Measurements from ENCODE around the gene REEP3. TPM values are rescaled to one million over a fixed set of nuclear protein-coding genes. Genes with fewer than 3 reads are reported as not detected.
A peak's percentile ranks its signal among the peaks of the same experiment; 100 is the strongest.

Gene REEP3, protein sequence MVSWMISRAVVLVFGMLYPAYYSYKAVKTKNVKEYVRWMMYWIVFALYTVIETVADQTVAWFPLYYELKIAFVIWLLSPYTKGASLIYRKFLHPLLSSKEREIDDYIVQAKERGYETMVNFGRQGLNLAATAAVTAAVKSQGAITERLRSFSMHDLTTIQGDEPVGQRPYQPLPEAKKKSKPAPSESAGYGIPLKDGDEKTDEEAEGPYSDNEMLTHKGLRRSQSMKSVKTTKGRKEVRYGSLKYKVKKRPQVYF
- total RNA-seq (2012; rRNA removed) (28.9 and 48.6 TPM in 2 replicates), polyA plus RNA-seq (2012; rRNA removed) (9.2 and 11.7 TPM in 2 replicates), Bru-seq, nascent RNA (percentile 81 among the genes with signal in this experiment), BruChase-seq, experiment 1, labeled RNA remaining after a 6-hour chase (percentile 82 among the genes with signal in this experiment), BruChase-seq, experiment 2, labeled RNA remaining after a 2-hour chase (percentile 76 among the genes with signal in this experiment)
- 3.6 and 4.4 TPM in 2 replicates for polyA plus RNA-seq (2012; cell fraction: cytosol; rRNA removed)
- polyA plus RNA-seq (2012; cell fraction: nucleus; rRNA removed; ENCODE audit: low replicate concordance), result 1.0 and 4.6 TPM in 2 replicates
- long read RNA-seq, full-length matches to known transcripts, result 27 of 57 reads
- long read RNA-seq, partial matches to known transcripts, result 6 of 57 reads
- long read RNA-seq, other reads (novel, unspliced or antisense), result 24 of 57 reads

DNA sequence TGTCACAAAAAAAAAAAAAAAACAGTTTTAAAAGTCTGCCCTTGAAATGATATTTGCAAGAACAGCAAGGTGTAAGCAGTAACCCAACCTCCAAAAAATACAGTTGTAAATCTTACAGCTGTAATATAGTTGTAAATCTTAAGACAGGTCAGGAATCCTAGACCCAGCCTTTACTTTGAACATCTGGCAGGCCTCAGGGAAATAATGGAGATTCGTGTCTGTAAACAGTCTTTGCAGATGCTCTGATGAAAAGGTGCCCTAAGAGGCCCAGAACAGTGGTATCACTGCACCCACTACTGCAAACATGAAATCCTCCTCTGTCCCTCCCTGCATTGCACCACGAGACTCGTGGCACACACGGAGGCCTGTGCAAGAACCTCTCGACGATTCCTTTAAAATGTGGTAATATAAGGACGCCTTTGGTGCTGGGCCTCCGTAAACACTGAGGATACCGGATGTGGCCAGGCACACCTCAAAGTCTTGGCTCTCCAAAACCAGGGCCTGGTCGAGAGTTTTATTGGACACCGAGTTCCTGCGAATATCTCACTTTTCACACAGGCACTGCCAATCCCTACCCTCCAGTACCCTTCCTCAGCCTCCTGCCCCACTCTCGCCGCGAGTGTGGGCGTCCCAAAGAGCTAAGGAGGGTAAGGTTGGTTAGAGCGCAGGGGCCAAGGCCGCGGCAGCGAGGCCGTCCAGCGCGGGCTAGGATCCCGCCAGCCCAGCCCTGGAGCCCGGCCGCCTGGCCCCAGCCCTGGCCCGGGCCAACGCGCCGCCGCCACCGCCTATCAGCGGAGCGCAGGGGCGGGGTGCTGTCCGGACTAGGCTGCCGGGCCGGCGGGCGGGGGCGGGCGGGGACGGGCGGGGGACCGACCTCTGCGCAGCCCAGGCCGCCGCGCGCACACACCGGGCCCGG is at the start of gene REEP3:
TSS of gene REEP3 (plus strand) at position 902 of the 916 bp plus-strand sequence. CDS start 145 bp downstream, outside the sequence.
- Histone ChIP-seq H3K9ac (ENCODE audit: low read depth, low read length) (peak within 1 kb of the TSS; percentile 94), H3K9me3 (ENCODE audit: control insufficient read depth, insufficient read depth, low read length) (peaks cover 2% of the 10 kb centered on the region; the same call in 1 of the 2 replicates), H3K4me2 (ENCODE audit: low read depth, low read length) (peak within 1 kb of the TSS; percentile 94), H4K8ac (ENCODE audit: low read depth in 2 of 2, low read length in 2 of 2) (peak within 1 kb of the TSS; percentile 97), H3K23ac (ENCODE audit: low read depth, low read length) (peak within 1 kb of the TSS; percentile 88), H3K9me1 (ENCODE audit: insufficient read depth, low read length) (peaks cover 9% of the 10 kb centered on the region; the same call in 1 of the 2 replicates), H2AK9ac (replicated peaks; ENCODE audit: low read depth, low read length, poor library complexity) (peak within 1 kb of the TSS; percentile 97), H3K36me3 (ENCODE audit: control insufficient read depth, insufficient read depth, low read length) (no peaks in the 10 kb centered on the region), H3K56ac (ENCODE audit: extremely low read depth, insufficient read depth, low read length) (peak within 1 kb of the TSS; percentile 91), H2AK5ac (ENCODE audit: low read depth, low read length) (peak within 1 kb of the TSS; percentile 90), H4K91ac (ENCODE audit: insufficient read depth, low read depth, low read length) (peak within 1 kb of the TSS; percentile 97), H2BK120ac (ENCODE audit: low read depth, low read length) (peak within 1 kb of the TSS; percentile 87), H2BK20ac (ENCODE audit: low read depth, low read length) (0 out of 2 replicates have a peak within 1 kb of the TSS, but pooled peaks have one; percentile 23), H3K27me3 (ENCODE audit: control insufficient read depth, insufficient read depth, low read length) (no peaks in the 10 kb centered on the region), H3K4me3 (ENCODE audit: insufficient read depth, low read depth, low read length) (peak within 1 kb of the TSS; percentile 79), H3K4ac (ENCODE audit: low read depth, low read length) (peak within 1 kb of the TSS; percentile 96), H3K14ac (replicated peaks; ENCODE audit: low read depth, low read length) (peak within 1 kb of the TSS; percentile 96), H3K27ac (ENCODE audit: insufficient read depth, low read length) (peak within 1 kb of the TSS; percentile 95), H3K18ac (ENCODE audit: low read depth, low read length) (peak within 1 kb of the TSS; percentile 78), H3K79me1 (ENCODE audit: low read depth in 1 of 2, low read length in 2 of 2) (peaks cover 32 to 63% of the 10 kb centered on the region in 2 experiments), H3K4me1 (ENCODE audit: control insufficient read depth, insufficient read depth, low read length) (peaks cover 6% of the 10 kb centered on the region), H2BK5ac (ENCODE audit: low read depth, low read length, poor library complexity, severe bottlenecking) (peak within 1 kb of the TSS; percentile 95), H2BK15ac (ENCODE audit: low read depth, low read length) (peak within 1 kb of the TSS; percentile 82; the same call in 1 of the 3 replicates), H2AFZ (replicated peaks; ENCODE audit: low read length, poor library complexity) (peak within 1 kb of the TSS; percentile 98), H4K5ac (ENCODE audit: low read depth, low read length) (peak within 1 kb of the TSS; percentile 86), H4K20me1 (ENCODE audit: insufficient read depth, low read length) (peaks cover 5% of the 10 kb centered on the region; the same call in 1 of the 2 replicates)
- DNase-seq, result peak; percentile 28
- WGBS, 2 experiments (ENCODE audit: extremely low coverage in 2 of 2, insufficient read length in 1 of 2), result 0% methylated on average over 1 of the region's 52 CpGs; no CpG with 5 or more reads in 1 of the 2 experiments
- ATAC-seq (ENCODE audit: low read depth), result peak; percentile 87
- dilution Hi-C loops (cut with HindIII; ENCODE audit: low sequenced_read_pairs, unreplicated experiment), result no loop called here
- intact Hi-C loops (cut with micrococcal nuclease), result loop anchor here (5.0 kb wide), 3 partner anchors 92 to 313 kb away; no protein-coding TSS in a partner anchor
- in situ Hi-C loops (cut with MboI; ENCODE audit: low sequenced_read_pairs), result no loop called here
- ChIA-PET CTCF (interaction anchor here (0.6 kb wide), 1 partner anchor 237 kb away, joined by 3 read pairs; no protein-coding TSS in a partner anchor), POLR2A (ENCODE audit: unreplicated experiment) (interaction anchor here (0.6 kb wide), 1 partner anchor 9 kb away, joined by 6 read pairs; no protein-coding TSS in a partner anchor)
- BruUV-seq (replicated peaks), result no TSS peak
- TF ChIP-seq BHLHE40 (IDR thresholded peaks at IDR 0.05; ENCODE audit: low read depth, low read length) (no peak), NFE2L2 (IDR thresholded peaks at IDR 0.05; ENCODE audit: low read depth, low read length) (no peak), POLR2A (IDR thresholded peaks at IDR 0.05; ENCODE audit: low read depth, low read length) (peak; percentile 22; the same call in 1 of the 2 replicates), RFX5 (IDR thresholded peaks at IDR 0.05; ENCODE audit: low read depth, low read length) (no peak), FOS (IDR thresholded peaks at IDR 0.05; ENCODE audit: low read depth, low read length) (no peak), MAZ (IDR thresholded peaks at IDR 0.05; ENCODE audit: borderline replicate concordance, low read depth, low read length) (no peak), MAFK (IDR thresholded peaks at IDR 0.05; ENCODE audit: low read depth, low read length) (no peak), CEBPB (IDR thresholded peaks at IDR 0.05; ENCODE audit: low read depth, low read length) (no peak; the same call in 1 of the 2 replicates)
- TF ChIP-seq, protein P1, sequence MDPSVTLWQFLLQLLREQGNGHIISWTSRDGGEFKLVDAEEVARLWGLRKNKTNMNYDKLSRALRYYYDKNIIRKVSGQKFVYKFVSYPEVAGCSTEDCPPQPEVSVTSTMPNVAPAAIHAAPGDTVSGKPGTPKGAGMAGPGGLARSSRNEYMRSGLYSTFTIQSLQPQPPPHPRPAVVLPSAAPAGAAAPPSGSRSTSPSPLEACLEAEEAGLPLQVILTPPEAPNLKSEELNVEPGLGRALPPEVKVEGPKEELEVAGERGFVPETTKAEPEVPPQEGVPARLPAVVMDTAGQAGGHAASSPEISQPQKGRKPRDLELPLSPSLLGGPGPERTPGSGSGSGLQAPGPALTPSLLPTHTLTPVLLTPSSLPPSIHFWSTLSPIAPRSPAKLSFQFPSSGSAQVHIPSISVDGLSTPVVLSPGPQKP (IDR thresholded peaks at IDR 0.05; ENCODE audit: borderline replicate concordance, low read depth, low read length), result no peak
- TF ChIP-seq, protein P2, sequence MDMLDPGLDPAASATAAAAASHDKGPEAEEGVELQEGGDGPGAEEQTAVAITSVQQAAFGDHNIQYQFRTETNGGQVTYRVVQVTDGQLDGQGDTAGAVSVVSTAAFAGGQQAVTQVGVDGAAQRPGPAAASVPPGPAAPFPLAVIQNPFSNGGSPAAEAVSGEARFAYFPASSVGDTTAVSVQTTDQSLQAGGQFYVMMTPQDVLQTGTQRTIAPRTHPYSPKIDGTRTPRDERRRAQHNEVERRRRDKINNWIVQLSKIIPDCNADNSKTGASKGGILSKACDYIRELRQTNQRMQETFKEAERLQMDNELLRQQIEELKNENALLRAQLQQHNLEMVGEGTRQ (IDR thresholded peaks at IDR 0.05; ENCODE audit: low read depth, low read length), result no peak

All from IMR-90 (cell line).